Lung (tissue), 12 donors: ENCODE data around the gene BANK1. TPM values are rescaled to one million over a fixed set of nuclear protein-coding genes. Genes with fewer than 3 reads are reported as not detected.

Experiments
- ATAC-seq: fragments of 200-7000 bp; cut with Tn5 transposase; one replicate; pipeline ENCODE4 v1.9.1; 2020; ENCODE audit warnings: moderate number of reproducible peaks; ENCODE audit not compliant: insufficient read depth, low FRiP score
- DNase-seq, 3 donors: peaks; one replicate each; pipeline ENCODE4 v3.0.0-alpha.2; 2013 to 2017
- H3K27ac ChIP-seq, 2 donors: one replicate each; pipeline ENCODE4 v1.5.1; 2013; ENCODE audit warnings: mild to moderate bottlenecking in 2 of 2, moderate library complexity in 2 of 2, control low read depth in 1 of 2, inconsistent platforms in 1 of 2, low read depth in 1 of 2, low read length in 1 of 2
- H3K27me3 ChIP-seq, 3 donors: one replicate each; pipeline ENCODE4 v1.5.1; 2013; ENCODE audit warnings: low read length in 2 of 3; ENCODE audit not compliant: control insufficient read depth in 3 of 3, insufficient read depth in 3 of 3
- H3K36me3 ChIP-seq, 4 donors: one replicate each; pipeline ENCODE4 v1.5.1; 2013; ENCODE audit warnings: low read length in 4 of 4, mild to moderate bottlenecking in 1 of 4, moderate library complexity in 1 of 4; ENCODE audit not compliant: control insufficient read depth in 4 of 4, insufficient read depth in 4 of 4
- H3K4me1 ChIP-seq, 5 donors: one replicate each; pipeline ENCODE4 v1.5.1; 2013; ENCODE audit warnings: low read length in 5 of 5, mild to moderate bottlenecking in 2 of 5, moderate library complexity in 1 of 5; ENCODE audit not compliant: control insufficient read depth in 5 of 5, insufficient read depth in 5 of 5
- H3K4me3 ChIP-seq: one replicate; pipeline ENCODE4 v1.5.1; 2013; ENCODE audit warnings: mild to moderate bottlenecking, control low read depth, moderate library complexity
- H3K9ac ChIP-seq, 2 donors: one replicate each; pipeline ENCODE4 v1.5.1; 2013; ENCODE audit warnings: low read length in 2 of 2, control low read depth in 1 of 2; ENCODE audit not compliant: insufficient read depth in 1 of 2
- H3K9me3 ChIP-seq, 4 donors: one replicate each; pipeline ENCODE4 v1.5.1; 2013; ENCODE audit warnings: low read length in 3 of 4, mild to moderate bottlenecking in 1 of 4, moderate library complexity in 1 of 4; ENCODE audit not compliant: control insufficient read depth in 4 of 4, insufficient read depth in 3 of 4
- CTCF ChIP-seq: IDR thresholded peaks from 2 replicates; pipeline ENCODE4 v1.5.1; 2012; ENCODE audit warnings: mild to moderate bottlenecking; ENCODE audit errors: control extremely low read depth, extremely low read depth
- WGBS, 2 donors: extraction: QIAGEN DNeasy Blood & Tissue Kit; methylation state at CpG; one replicate each; pipeline ENCODE4 v1.1.7; 2013; 5-methylcytosine and 5-hydroxymethylcytosine counted together
- polyA plus RNA-seq, 2 donors: library from polyadenylated mRNA; stranded (reverse); fragments of 200-250 nt; gene quantifications; one replicate each; pipeline ENCODE4 v1.2.1, GENCODE V29; 2013
- total RNA-seq, 2 donors: library from RNA; depleted of rRNA in 1 of 2; stranded (reverse); fragments of >200 nt in 1 of 2; gene quantifications; one replicate each; pipeline ENCODE4 v1.2.1, GENCODE V29; 2014 to 2021
- donor health status: control.
- donor health status: control.
- donor health status: Bipolar disorder and iron deficiency.
- donor health status: healthy.
- donor health status: DM: yes; HTN: yes; CAD: no.

BANK1 gene
- total and polyA plus RNA-seq, 4 donors = 7.0 to 20.5 (median 8.9) TPM

- no peak for TF ChIP-seq CTCF
- no peaks in the 10 kb centered on the region for H3K36me3 ChIP-seq
- no peak overlapping the region for H3K9ac ChIP-seq
- no peak for ATAC-seq
- H3K9me3 ChIP-seq = no peaks in the 10 kb centered on the region
- no peak overlapping the region for H3K27ac ChIP-seq
- no peak overlapping the region for H3K4me3 ChIP-seq
- WGBS, 2 donors = 92 to 94% methylated on average over 3 of the region's 3 CpGs
- H3K4me1 ChIP-seq = peaks cover 0 to 8% (median 0%) of the 10 kb centered on the region in 5 donors
- DNase-seq = no peak
- H3K27me3 ChIP-seq = no peaks in the 10 kb centered on the region
Observed at GRCh38 chr4:101989551-101989950, 199.0 kb downstream of the BANK1 start.

- ATAC-seq (no peak), DNase-seq (no peak)
- TF ChIP-seq CTCF = no peak
- no peaks in the 10 kb centered on the region for H3K27me3 ChIP-seq
- H3K9me3 ChIP-seq = no peaks in the 10 kb centered on the region
- peaks cover 0 to 9% (median 0%) of the 10 kb centered on the region in 5 donors for H3K4me1 ChIP-seq
- H3K4me3 ChIP-seq = no peak overlapping the region
- no peak overlapping the region for H3K27ac ChIP-seq
- H3K36me3 ChIP-seq = no peaks in the 10 kb centered on the region
- H3K9ac ChIP-seq = no peak overlapping the region
- WGBS, 2 donors = 95% methylated on average over 2 of the region's 2 CpGs
Observed at GRCh38 chr4:101992446-101992845, 201.9 kb downstream of the BANK1 start.

GRCh38 chr4:101993002-101993841 is 202.7 kb downstream of the BANK1 start:
- no peak overlapping the region for H3K27ac ChIP-seq
- no peaks in the 10 kb centered on the region for H3K9me3 ChIP-seq
- ATAC-seq (no peak), DNase-seq (peak in 2 of 3 donors; percentile 70 to 81)
- no peaks in the 10 kb centered on the region for H3K27me3 ChIP-seq
- TF ChIP-seq CTCF = no peak
- H3K4me1 ChIP-seq = peaks cover 0 to 9% (median 0%) of the 10 kb centered on the region in 5 donors
- no peaks in the 10 kb centered on the region for H3K36me3 ChIP-seq
- 63 to 64% methylated on average over 5 of the region's 5 CpGs for WGBS, 2 donors
- no peak overlapping the region for H3K9ac ChIP-seq
- H3K4me3 ChIP-seq = no peak overlapping the region
